Left lung (tissue), 10 donors: ENCODE data around the gene CCDC73. TPM values are rescaled to one million over a fixed set of nuclear protein-coding genes. Genes with fewer than 3 reads are reported as not detected.
A peak's percentile ranks its signal among the peaks of the same experiment; 100 is the strongest.

Experiments used
- ATAC-seq: fragments of 200-7000 bp; cut with Tn5 transposase; one replicate; pipeline ENCODE4 v1.9.1; 2020; ENCODE audit warnings: moderate library complexity
- DNase-seq, 4 donors: peaks; one replicate each; pipeline ENCODE4 v3.0.0-alpha.2; 2013 to 2020
- H3K27ac ChIP-seq, 2 donors: fragments of 200-600 bp; sonication (generic) in 1 of 2; one replicate each; pipeline versions ENCODE4 v1.5.0 to v1.8.0; 2020 to 2021
- H3K27me3 ChIP-seq, 2 donors: fragments of 200-600 bp; sonication (generic) in 1 of 2; one replicate each; pipeline versions ENCODE4 v1.5.0 to v1.8.0; 2020 to 2021
- H3K36me3 ChIP-seq, 2 donors: fragments of 200-600 bp; sonication (generic) in 1 of 2; one replicate each; pipeline versions ENCODE4 v1.5.0 to v1.8.0; 2020 to 2021
- H3K4me1 ChIP-seq, 2 donors: fragments of 200-600 bp; one replicate each; pipeline ENCODE4 v1.8.0; 2021
- H3K4me3 ChIP-seq, 2 donors: fragments of 200-600 bp; sonication (generic) in 1 of 2; one replicate each; pipeline versions ENCODE4 v1.5.0 to v1.8.0; 2020 to 2021; ENCODE audit warnings: mild to moderate bottlenecking in 1 of 2
- H3K9me3 ChIP-seq, 2 donors: fragments of 200-600 bp; sonication (generic) in 1 of 2; one replicate each; pipeline versions ENCODE4 v1.5.0 to v1.8.0; 2020 to 2021
- CTCF ChIP-seq, 2 donors: fragments of 200-600 bp; sonication (generic) in 1 of 2; IDR thresholded peaks; one replicate each; pipeline versions ENCODE4 v1.5.0 to v1.8.0; 2021; ENCODE audit warnings: antibody characterized with exemption in 2 of 2
- intact Hi-C, 2 donors: fragments of 100-400 bp; cut with DNase I; formaldehyde crosslinking; loops; one replicate each; pipeline versions ENCODE4 v1.11.2 to v1.14.2; 2022
- polyA plus RNA-seq, 6 donors: library from polyadenylated mRNA; unstranded; fragments of 120-200 nt; gene quantifications; one replicate each; pipeline ENCODE4 v1.2.1, GENCODE V29; 2013; ENCODE audit not compliant: insufficient read length in 6 of 6
- total RNA-seq, 2 donors: library from RNA; stranded (reverse); fragmentation: NEBNext Ultra II Directional; extraction: Animal tissue kit (Norgen Biotek cat#: 25700); gene quantifications; one replicate each; pipeline ENCODE4 v1.2.1, GENCODE V29; 2021
- donor health status: DM: no; HTN: yes; CAD: no.
- donor health status: DM: no; HTN: no; CAD: no.

Gene CCDC73
- total and polyA plus RNA-seq, 8 donors, result 0.08 to 0.57 (median 0.11) TPM; not detected in 1

DNA sequence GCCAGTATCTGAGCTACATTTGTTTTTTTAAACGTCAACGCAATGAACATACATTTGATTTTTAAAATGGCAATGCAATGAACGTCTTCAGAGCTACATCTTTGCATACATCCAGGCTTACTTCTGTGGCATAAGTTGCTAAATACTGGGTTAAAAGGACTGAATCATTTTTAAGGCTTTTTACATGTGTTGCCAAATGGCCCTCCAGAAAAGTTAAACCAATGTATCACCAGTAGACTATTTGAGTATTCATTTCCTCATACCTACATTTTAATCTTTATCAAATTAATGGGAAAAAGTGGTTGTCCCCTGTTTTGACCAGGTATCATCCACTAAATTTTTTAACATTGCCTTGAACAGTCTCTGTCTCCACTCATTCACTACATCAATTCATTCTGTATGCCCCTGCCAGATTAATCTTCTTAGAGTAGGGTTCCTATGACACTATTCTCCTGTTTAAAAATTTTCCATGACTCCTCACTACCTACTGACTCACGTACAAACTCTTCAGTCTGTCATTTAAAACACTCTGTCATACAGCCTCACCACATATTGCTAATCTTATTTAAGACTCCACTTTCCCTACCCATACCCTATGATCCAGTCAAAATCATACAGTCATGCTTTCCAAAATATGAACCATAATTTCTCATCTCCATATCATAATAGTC is 22.9 kb upstream of the CCDC73 start:
- ATAC-seq (no peak), DNase-seq (no peak)
- H3K36me3 ChIP-seq, result no peaks in the 10 kb centered on the region
- TF ChIP-seq CTCF (IDR thresholded peaks at IDR 0.05), result no peak
- H3K9me3 ChIP-seq, result no peaks in the 10 kb centered on the region
- no peaks in the 10 kb centered on the region for H3K27me3 ChIP-seq
- H3K4me3 ChIP-seq, result no peak overlapping the region
- intact Hi-C loops, result no loop called here
- peaks cover 0 to 9% of the 10 kb centered on the region in 2 donors for H3K4me1 ChIP-seq
- no peak overlapping the region for H3K27ac ChIP-seq

GRCh38 chr11:32809313-32809712 is 14.9 kb upstream of the CCDC73 start:
- H3K27me3 ChIP-seq, result no peaks in the 10 kb centered on the region
- TF ChIP-seq CTCF (IDR thresholded peaks at IDR 0.05), result peak; percentile 67 to 71
- no peaks in the 10 kb centered on the region for H3K9me3 ChIP-seq
- DNase-seq (peak in 3 of 4 donors; percentile 46 to 69 (median 68)), ATAC-seq (peak; percentile 98)
- H3K4me3 ChIP-seq, result no peak overlapping the region
- H3K27ac ChIP-seq, result no peak overlapping the region
- intact Hi-C loops, result no loop called here
- H3K4me1 ChIP-seq, result no peaks in the 10 kb centered on the region
- no peaks in the 10 kb centered on the region for H3K36me3 ChIP-seq

- no peak for TF ChIP-seq CTCF (IDR thresholded peaks at IDR 0.05)
- Histone ChIP-seq H3K27me3 (no peaks in the 10 kb centered on the region), H3K4me1 (peaks cover 0 to 10% of the 10 kb centered on the region in 2 donors), H3K9me3 (no peaks in the 10 kb centered on the region), H3K27ac (no peak overlapping the region), H3K36me3 (no peaks in the 10 kb centered on the region), H3K4me3 (no peak overlapping the region)
- intact Hi-C loops, result no loop called here
- no peak for DNase-seq
- ATAC-seq, result no peak
Observed at GRCh38 chr11:32796425-32796824, 2.0 kb upstream of the CCDC73 start.

DNA sequence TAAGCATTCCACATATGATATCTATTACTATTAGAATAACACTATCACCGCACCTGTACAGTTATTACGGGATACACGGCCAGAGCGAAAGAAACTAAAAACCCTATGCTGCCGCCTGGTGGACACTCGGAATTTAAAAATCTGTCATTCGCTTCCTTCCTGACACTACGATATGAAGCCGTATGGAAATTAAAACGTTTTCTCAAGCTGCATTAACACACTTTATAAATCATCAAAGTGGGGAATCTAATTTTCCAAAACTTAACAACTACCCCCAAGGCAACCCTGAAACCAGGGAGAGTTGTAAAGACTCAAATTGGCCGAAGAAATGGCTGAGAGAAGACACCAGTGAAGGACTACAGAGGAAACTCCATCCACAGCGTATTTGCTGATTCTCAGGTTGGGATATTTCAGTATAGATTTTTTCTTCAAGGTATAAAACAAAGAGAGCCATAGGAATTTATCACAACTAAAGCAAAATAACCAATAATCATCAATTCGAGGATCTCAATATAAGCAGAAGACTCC is 1.4 kb downstream of the CCDC73 start:
- Histone ChIP-seq H3K27ac (no peak overlapping the region), H3K27me3 (no peaks in the 10 kb centered on the region), H3K4me3 (no peak overlapping the region), H3K9me3 (no peaks in the 10 kb centered on the region), H3K36me3 (no peaks in the 10 kb centered on the region), H3K4me1 (peaks cover 0 to 10% of the 10 kb centered on the region in 2 donors)
- DNase-seq, result peak in 2 of 4 donors; percentile 46 to 51
- TF ChIP-seq CTCF (IDR thresholded peaks at IDR 0.05), result peak; percentile 58 to 73
- intact Hi-C loops, result no loop called here
- ATAC-seq, result peak; percentile 92

GRCh38 chr11:32792111-32792947 is 2.1 kb downstream of the CCDC73 start:
- no peak overlapping the region for H3K4me3 ChIP-seq
- no peaks in the 10 kb centered on the region for H3K9me3 ChIP-seq
- ATAC-seq (peak; percentile 46), DNase-seq (no peak)
- H3K4me1 ChIP-seq, result peaks cover 0 to 10% of the 10 kb centered on the region in 2 donors
- no peaks in the 10 kb centered on the region for H3K27me3 ChIP-seq
- intact Hi-C loops, result no loop called here
- no peak for TF ChIP-seq CTCF (IDR thresholded peaks at IDR 0.05)
- H3K36me3 ChIP-seq, result no peaks in the 10 kb centered on the region
- no peak overlapping the region for H3K27ac ChIP-seq
